ENCODE results near the gene MAN2C1.

The MAN2C1 gene

GRCh38 chr15:75309711-75310110, 58.7 kb downstream of the MAN2C1 start:
- DNase-seq (ENCODE audit: low spot score) = no peak

- peak; percentile 88 for DNase-seq (ENCODE audit: low spot score)
These were observed 60.5 kb downstream of the MAN2C1 start for GRCh38 chr15:75307778-75308390.

DNA sequence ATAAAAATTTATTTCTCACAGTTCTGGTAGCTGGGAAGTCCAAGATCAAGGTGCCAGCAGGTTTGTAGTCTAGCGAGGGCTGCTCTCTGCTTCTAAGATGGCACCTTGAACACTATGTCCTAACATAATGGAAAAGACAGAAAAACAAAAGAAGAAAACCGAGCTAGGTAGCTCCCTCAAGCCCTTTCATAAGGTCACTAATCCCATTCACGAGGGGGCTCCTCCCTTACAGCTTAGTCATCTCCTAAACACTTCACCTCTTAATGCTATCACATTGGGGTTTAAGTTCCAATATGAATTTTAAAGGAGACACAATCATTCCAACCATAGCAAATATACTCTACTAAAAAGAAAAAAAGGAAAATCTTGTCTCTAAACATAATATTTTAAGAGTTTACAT, 62.2 kb downstream of the MAN2C1 start:
- DNase-seq (ENCODE audit: low spot score) = no peak
